ENCODE measurements around the gene DNASE1L2. TPM values are rescaled to one million over a fixed set of nuclear protein-coding genes. Genes with fewer than 3 reads are reported as not detected.

DNASE1L2 gene
- total RNA-seq, 1 experiment from 2014 or later = 1.9 TPM

GRCh38 chr16:2282262-2282661 is 46.0 kb downstream of the DNASE1L2 start:
- ChIA-PET RAD21 (ENCODE audit: low non-redundant PET in 1 of 2, low total read pairs in 2 of 2, uncharacterized antibody in 2 of 2, unreplicated experiment in 2 of 2) (no interaction called here), CTCF (no interaction called here), POLR2A (no interaction called here)

More at GRCh38 chr16:2282262-2282661, 46.0 kb downstream of the DNASE1L2 start:
- no peak for TF ChIP-seq CBX3 (IDR thresholded peaks at IDR 0.05; ENCODE audit: low read depth)
- TF ChIP-seq JUND (IDR thresholded peaks at IDR 0.05) = no peak
- no peak for TF ChIP-seq FOSL1 (IDR thresholded peaks at IDR 0.05; ENCODE audit: low read depth)
- no peak for TF ChIP-seq POLR2A (IDR thresholded peaks at IDR 0.05; ENCODE audit: borderline replicate concordance, extremely low read depth, insufficient read depth, insufficient read length)
- no peak for TF ChIP-seq SP1 (IDR thresholded peaks at IDR 0.05; ENCODE audit: low read depth)
- no peak for TF ChIP-seq YY1 (IDR thresholded peaks at IDR 0.05; ENCODE audit: extremely low read depth, insufficient replicate concordance, low read depth, low read length)
- TF ChIP-seq TCF7L2 (IDR thresholded peaks at IDR 0.05; ENCODE audit: borderline replicate concordance, extremely low read depth, insufficient read depth, insufficient read length) = no peak
- no peak for TF ChIP-seq CTCF (IDR thresholded peaks at IDR 0.05 in 2 of 3, conservative IDR thresholded peaks at IDR 0.05 in 1 of 3; ENCODE audit: borderline replicate concordance in 1 of 3, insufficient read depth in 1 of 3, low read depth in 2 of 3, low read length in 2 of 3)
- no peak for TF ChIP-seq EGR1 (IDR thresholded peaks at IDR 0.05; ENCODE audit: low read depth)
- TF ChIP-seq ELF1 (IDR thresholded peaks at IDR 0.05; ENCODE audit: borderline replicate concordance, low read depth) = no peak
- H3K9me3 ChIP-seq (ENCODE audit: control insufficient read depth in 1 of 2, insufficient read depth in 1 of 2, low read depth in 1 of 2, low read length in 2 of 2) = no peaks in the 10 kb centered on the region
- no peaks in the 10 kb centered on the region for H3K79me2 ChIP-seq (ENCODE audit: insufficient read depth, low read length)
- intact Hi-C loops (cut with micrococcal nuclease) = no loop called here
- BruUV-seq (replicated peaks) = no TSS peak
- no peak for DNase-seq (ENCODE audit: low read depth, low spot score)
- H3K9me2 ChIP-seq (ENCODE audit: insufficient read depth) = no peaks in the 10 kb centered on the region
- H3K36me3 ChIP-seq (ENCODE audit: control insufficient read depth in 1 of 2, insufficient read depth in 2 of 2, low read length in 2 of 2) = no peaks in the 10 kb centered on the region
- no peak overlapping the region for H3K4me2 ChIP-seq (ENCODE audit: low read length)
- H3K4me1 ChIP-seq (ENCODE audit: control insufficient read depth in 1 of 2, insufficient read depth in 2 of 2, low read length in 2 of 2) = no peaks in the 10 kb centered on the region
- H3K4me3 ChIP-seq (replicated peaks in 1 of 2; ENCODE audit: low read depth in 1 of 2, low read length in 2 of 2) = no peak overlapping the region
- no peak overlapping the region for H3K9ac ChIP-seq (ENCODE audit: low read length)
- H4K20me1 ChIP-seq (ENCODE audit: insufficient read depth) = no peaks in the 10 kb centered on the region
- no peaks in the 10 kb centered on the region for H3K27me3 ChIP-seq (ENCODE audit: insufficient read depth, low read length)
- no peak for ATAC-seq
- H2AFZ ChIP-seq (ENCODE audit: low read depth, low read length, poor library complexity, severe bottlenecking) = no peak overlapping the region
- H3K27ac ChIP-seq (ENCODE audit: low read depth, low read length) = no peak overlapping the region

Data from HCT116 (cell line).